Non-pigmented ciliary epithelial cell (primary cell): ENCODE measurements around the gene PDZD2.

Experiments
- DNase-seq: peaks from one replicate; pipeline ENCODE4 v3.0.0-alpha.2; 2010; ENCODE audit warnings: low read depth

Gene PDZD2

GRCh38 chr5:32042551-32042961 is 403.6 kb downstream of the PDZD2 start:
- DNase-seq, result no peak

DNA sequence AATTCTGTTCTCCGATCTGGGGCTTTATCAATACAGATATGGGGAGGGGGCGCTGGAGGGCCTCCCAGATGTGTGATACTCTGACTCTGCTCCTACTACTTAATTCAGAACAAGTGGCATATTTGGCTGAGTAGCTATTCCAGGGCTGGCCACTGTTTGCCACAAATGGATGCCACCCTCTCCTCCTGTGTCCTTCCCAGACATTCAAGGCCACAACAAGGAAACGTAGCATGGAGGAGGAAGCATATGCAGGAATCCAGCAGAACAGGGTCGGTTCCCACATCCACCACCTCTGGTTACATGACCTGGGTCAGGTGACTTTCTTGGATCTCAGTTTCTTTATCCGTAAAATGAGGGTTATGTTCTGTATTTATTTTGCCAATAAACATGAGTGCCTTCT is 404.2 kb downstream of the PDZD2 start:
- DNase-seq, result no peak

DNA sequence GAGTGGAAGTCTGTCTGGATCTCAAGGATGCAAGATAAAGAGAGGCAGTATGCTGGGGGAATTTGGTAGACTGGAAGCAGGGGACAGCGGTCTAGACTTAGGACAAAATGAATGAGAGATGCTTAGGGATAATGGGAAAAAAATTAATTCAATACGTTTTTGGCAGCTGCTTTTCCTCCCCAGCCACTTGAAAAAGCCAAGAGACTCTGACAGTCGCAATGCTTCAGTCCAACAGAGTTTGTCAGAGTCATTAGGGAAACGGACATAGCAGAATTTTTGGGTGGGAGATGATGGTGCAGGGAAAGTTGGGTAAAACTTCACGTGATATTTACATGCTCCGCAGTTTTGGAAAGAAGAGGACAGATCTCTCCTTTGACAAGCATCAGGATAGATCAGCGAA is 405.5 kb downstream of the PDZD2 start:
- DNase-seq, result no peak

DNA sequence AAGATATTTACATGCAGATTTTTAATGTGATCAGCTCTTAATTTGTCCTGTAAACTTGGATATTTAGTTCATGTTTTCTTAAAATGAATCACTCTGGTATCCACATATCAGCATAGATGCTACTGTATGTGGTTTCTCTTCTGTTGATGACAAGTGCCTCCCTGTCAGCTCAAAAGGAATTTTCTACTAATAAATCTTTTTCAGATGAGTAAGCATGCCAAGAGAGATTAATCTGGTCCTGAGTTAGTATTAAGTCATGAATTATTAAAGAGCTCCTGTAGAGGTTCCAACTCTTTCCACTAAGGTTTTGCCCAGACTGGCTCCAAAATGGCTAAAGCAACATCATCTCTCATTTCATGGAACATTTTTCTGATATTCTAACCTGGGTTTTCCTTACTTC is 406.0 kb downstream of the PDZD2 start:
- no peak for DNase-seq

DNA sequence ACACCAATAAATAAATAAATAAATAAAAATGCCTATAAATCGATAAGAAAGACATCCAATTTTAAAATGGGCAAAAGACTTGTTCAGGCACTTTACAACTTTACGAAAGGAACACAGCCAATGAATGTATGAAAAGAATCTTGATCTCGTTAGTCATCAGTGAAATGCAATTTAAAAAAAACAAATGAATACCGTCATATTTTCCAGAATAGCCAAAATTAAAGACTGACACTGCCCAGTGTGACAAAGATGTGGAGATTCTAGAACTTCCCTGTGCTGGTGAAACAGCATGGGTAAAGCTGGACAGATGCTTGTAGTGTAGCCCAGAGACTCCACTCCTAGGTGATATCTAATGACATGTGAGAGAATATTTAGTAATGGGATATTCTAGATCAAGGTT is 408.1 kb downstream of the PDZD2 start:
- DNase-seq, result no peak

DNA sequence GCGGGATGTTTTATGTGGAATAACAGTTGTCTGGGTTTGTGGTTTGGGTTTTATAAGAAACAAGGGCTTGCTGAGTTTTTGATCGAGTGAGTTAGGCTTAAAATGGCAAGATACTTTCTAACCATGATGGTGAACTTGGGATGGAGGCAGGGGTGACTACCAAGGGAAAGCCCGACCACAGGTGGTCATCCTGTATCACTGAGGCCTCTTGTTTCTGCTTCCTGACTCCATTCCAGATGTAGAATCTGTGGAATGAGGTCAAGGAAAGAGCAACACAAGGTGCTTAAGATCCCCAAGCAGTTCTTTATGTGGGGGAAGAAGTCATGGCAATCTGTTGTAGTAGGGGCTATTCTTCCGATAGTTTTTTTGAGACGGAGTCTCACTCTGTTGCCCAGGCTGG is 412.9 kb downstream of the PDZD2 start:
- no peak for DNase-seq

GRCh38 chr5:32055891-32056866 is 417.2 kb downstream of the PDZD2 start:
- no peak for DNase-seq

GRCh38 chr5:32057187-32058096 is 418.5 kb downstream of the PDZD2 start:
- DNase-seq, result no peak

GRCh38 chr5:32058101-32058500 is 419.2 kb downstream of the PDZD2 start:
- DNase-seq, result no peak

DNA sequence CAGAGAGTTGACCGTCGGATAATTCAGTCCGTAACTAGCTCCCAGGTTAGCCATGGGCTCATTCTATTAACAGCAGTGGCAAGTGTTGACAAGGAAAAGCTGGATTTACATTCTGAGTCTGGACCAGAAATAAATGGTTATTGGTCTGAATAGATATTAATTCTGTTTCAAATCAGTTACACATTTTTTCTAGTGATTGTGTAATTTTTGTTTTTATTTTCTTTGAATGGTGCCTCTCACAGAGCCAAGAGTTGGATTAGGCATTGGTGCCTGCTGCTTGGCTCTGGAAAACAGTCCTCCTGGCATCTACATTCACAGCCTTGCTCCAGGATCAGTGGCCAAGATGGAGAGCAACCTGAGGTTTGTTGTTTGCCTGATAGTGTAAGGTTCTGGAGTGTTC is 420.1 kb downstream of the PDZD2 start:
- no peak for DNase-seq

DNA sequence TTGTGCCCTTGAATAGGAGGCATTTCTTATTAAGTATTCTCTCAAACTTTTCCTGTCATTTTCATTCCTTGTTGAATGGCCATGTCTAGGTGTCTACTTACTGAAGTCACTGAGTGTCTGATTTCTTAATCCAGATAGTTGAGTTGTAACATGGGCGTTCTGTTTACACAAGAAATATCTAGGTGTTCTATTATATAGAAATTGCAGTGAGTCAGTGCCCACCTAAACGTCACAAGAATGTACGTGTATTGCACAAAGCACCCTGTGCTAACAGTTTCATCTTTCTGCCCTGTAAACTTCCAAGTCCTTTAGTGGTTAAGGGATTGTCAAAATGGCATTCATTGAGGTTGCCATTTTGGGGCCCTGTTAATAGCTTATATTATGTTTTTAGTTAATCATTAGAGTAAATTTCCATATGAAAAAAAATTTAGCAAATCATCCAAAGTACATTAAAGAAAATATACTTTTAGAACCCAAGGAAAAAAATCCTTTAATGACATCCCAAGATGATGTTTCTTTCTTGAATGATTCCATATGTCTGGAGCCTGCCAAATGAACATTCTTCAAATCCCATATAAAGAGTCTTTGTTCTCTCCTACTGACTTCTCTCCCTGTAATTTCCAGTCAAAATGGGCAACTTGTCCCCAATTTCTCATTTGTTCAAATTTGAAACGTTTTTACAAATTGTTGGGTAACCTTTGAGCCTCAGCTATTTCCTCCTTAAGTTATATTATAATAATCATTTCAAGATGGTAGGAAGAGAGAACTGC is 421.0 kb downstream of the PDZD2 start:
- no peak for DNase-seq

GRCh38 chr5:32061236-32061635 is 422.3 kb downstream of the PDZD2 start:
- no peak for DNase-seq

- DNase-seq, result no peak
Measured at GRCh38 chr5:32066448-32066847, 427.5 kb downstream of the PDZD2 start.

DNA sequence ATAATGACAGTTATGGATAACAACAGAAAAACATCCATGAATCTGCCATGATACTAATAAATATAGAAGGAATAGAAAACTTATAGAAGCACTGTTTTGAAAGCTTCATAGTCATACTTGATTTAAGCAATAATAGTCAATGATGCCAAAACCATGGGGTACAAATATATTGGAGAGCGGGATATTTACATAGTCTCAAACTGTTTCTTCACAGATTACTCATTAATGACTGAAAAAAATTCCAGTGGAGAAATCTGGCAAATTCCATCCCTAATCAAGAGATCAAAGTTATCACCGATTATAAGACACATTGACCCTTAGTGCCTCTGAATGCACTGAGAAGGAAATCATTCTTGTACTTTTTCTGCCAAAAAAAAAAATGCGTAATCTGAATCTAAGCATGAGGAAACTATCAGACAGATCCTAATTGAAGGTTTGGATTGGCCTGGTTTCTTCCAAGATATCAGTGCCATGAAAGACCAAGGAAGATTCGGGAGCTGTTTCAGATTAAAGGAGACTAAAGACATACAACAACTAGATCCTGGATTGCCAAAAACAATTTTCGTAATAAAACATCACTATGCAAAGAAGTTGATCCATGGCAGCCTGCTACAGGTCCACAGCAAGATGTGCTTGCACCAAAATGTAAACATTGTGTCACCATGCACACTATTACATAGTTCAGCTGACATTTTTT is 429.0 kb downstream of the PDZD2 start:
- DNase-seq, result no peak

DNA sequence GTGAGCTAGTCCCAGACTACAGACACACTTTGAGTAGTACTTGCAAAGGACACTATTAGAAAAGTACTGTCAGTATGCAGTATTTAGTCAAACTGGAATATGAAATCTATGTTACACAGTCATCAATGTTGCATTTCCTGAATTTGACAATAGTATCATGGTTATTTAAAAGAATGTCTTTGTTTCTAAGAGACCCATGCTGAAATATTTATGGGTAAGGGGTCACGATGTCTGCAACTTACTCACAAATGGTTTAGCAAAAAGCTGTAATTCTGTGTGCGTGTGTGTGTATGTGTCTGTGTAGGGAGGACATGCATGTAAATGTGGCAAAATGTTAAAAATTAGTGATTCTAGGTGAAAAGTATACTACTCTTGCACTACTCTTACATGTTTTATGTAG is 429.6 kb downstream of the PDZD2 start:
- DNase-seq, result no peak

DNA sequence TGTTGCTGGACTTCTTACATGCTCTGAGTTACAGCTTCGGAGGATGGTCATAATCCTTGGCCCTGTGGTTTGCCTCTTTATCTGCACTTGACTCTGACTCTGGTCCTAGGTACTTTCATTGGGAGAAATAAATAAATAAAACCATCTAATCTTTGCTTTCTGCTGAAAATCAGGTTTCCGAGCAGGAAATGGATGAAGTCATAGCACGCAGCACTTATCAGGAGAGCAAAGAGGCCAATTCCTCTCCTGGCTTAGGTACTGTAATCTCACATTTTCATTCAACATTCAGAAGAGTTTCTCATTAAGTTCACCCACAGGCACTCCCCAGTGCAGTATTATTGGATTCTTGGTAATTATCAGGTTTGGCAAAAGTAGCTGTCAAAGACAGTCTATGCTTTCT is 430.5 kb downstream of the PDZD2 start:
- no peak for DNase-seq

- no peak for DNase-seq
Measured at GRCh38 chr5:32071351-32071944, 432.5 kb downstream of the PDZD2 start.

- DNase-seq, result no peak
Measured at GRCh38 chr5:32072054-32072453, 433.1 kb downstream of the PDZD2 start.

DNA sequence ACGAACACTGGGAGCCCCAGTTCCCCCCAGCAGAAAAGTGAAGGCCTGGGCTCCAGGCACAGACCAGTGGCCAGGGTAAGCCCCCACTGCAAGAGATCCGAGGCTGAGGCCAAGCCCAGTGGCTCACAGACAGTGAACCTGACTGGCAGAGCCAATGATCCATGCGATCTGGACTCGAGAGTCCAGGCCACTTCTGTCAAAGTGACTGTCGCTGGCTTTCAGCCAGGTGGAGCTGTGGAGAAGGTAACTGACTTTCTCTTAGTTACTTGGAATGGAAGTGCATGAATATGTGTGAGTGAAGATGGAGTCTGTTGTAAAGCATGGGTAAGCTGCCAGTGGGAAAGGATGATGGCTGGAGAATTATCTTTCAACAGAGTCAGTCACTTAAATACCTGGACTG is 435.5 kb downstream of the PDZD2 start:
- DNase-seq, result no peak

DNA sequence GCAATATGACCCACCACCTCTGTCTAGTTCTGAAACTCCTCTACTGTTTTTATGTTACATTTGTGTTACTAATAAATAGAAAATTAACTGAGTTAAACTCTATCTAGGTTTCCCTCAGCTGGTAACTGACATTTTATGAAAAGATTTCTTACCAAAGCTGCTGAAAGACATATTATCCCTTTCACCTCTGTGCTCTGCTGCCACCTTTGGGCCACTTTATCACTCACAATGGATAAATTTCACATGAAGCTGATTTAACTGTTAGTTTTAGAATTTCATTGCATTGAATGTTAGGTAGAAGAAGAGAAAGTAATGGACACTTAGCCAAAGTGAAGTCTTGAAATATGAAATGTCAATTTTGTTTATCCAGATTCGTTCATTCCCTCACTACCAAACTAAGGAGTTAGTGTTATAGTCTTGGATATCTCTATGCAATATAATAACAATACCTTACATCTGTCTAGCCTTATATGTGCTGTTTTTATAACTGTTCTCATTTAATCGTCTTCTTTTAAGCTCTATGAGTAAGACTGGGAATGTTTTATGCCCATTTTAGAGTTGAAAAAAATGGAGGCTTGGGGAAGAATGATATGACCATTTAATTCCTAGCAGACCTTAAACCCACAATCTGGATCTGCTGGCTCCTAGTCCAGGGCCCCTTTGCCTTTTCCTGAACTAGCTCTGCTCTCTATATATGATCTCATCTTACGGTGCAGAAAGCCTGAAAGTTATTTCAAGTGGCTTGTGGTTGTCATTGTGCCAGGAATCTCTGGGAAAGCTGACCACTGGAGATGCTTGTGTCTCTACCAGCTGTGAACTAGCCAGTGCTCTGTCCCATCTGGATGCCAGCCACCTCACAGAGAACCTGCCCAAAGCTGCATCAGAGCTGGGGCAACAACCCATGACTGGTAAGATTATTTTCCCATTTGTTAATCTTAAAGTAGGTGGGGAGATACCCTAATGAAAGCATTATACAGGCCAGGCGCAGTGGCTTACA is 438.1 kb downstream of the PDZD2 start:
- peak; percentile 28 for DNase-seq
